ENCODE data around the gene PHF21B. TPM values are rescaled to one million over a fixed set of nuclear protein-coding genes. Genes with fewer than 3 reads are reported as not detected.
"Not testable (repeated sequence)": the region's sequence is repeated elsewhere in the genome, so short reads cannot be mapped to it uniquely, and the experiment has no call there.

PHF21B gene
- total RNA-seq, 1 donor from 2014 or later = not detected

- ATAC-seq = no peak
- DNase-seq (ENCODE audit: low spot score) = no peak
These were observed 45.7 kb downstream of the PHF21B start for GRCh38 chr22:44963832-44964721.

- DNase-seq (ENCODE audit: low spot score) = no peak
These were observed 46.9 kb downstream of the PHF21B start for GRCh38 chr22:44962741-44963454.

GRCh38 chr22:44961682-44962081, 48.1 kb downstream of the PHF21B start:
- DNase-seq (ENCODE audit: low spot score); ATAC-seq: not testable (repeated sequence)

More at GRCh38 chr22:44962741-44963454, 46.9 kb downstream of the PHF21B start:
- no peak for ATAC-seq

- no peak for DNase-seq (ENCODE audit: low spot score)
- ATAC-seq = no peak
These were observed 52.7 kb downstream of the PHF21B start for GRCh38 chr22:44956840-44957767.

GRCh38 chr22:44955102-44955501, 54.7 kb downstream of the PHF21B start:
- no peak for ATAC-seq
- no peak for DNase-seq (ENCODE audit: low spot score)

- no peak for DNase-seq (ENCODE audit: low spot score)
- no peak for ATAC-seq
These were observed 55.7 kb downstream of the PHF21B start for GRCh38 chr22:44954149-44954548.

- no peak for ATAC-seq
- DNase-seq (ENCODE audit: low spot score) = no peak
These were observed 56.7 kb downstream of the PHF21B start for GRCh38 chr22:44952863-44953746.

- DNase-seq (ENCODE audit: low spot score) = no peak
- ATAC-seq = no peak
These were observed 58.3 kb downstream of the PHF21B start for GRCh38 chr22:44951510-44951816.

- ATAC-seq (no peak), DNase-seq (ENCODE audit: low spot score) (no peak)
These were observed 58.8 kb downstream of the PHF21B start for GRCh38 chr22:44950806-44951509.

- DNase-seq (ENCODE audit: low spot score) = no peak
These were observed 62.0 kb downstream of the PHF21B start for GRCh38 chr22:44947846-44948245.

GRCh38 chr22:44947049-44947448, 62.8 kb downstream of the PHF21B start:
- ATAC-seq (no peak), DNase-seq (ENCODE audit: low spot score) (no peak)

More at GRCh38 chr22:44947846-44948245, 62.0 kb downstream of the PHF21B start:
- ATAC-seq = no peak

- no peak for DNase-seq (ENCODE audit: low spot score)
- ATAC-seq = no peak
These were observed 64.8 kb downstream of the PHF21B start for GRCh38 chr22:44944883-44945601.

- DNase-seq (ENCODE audit: low spot score) = no peak
- no peak for ATAC-seq
These were observed 66.0 kb downstream of the PHF21B start for GRCh38 chr22:44943701-44944324.

- ATAC-seq (no peak), DNase-seq (ENCODE audit: low spot score) (no peak)
These were observed 66.7 kb downstream of the PHF21B start for GRCh38 chr22:44942979-44943700.

- DNase-seq (ENCODE audit: low spot score) (no peak), ATAC-seq (no peak)
These were observed 67.7 kb downstream of the PHF21B start for GRCh38 chr22:44942056-44942455.

GRCh38 chr22:44941207-44941606, 68.6 kb downstream of the PHF21B start:
- DNase-seq (ENCODE audit: low spot score) = no peak
- no peak for ATAC-seq

GRCh38 chr22:44940130-44940529, 69.7 kb downstream of the PHF21B start:
- ATAC-seq (no peak), DNase-seq (ENCODE audit: low spot score) (no peak)

- no peak for ATAC-seq
- DNase-seq (ENCODE audit: low spot score) = no peak
These were observed 70.4 kb downstream of the PHF21B start for GRCh38 chr22:44939451-44939850.

Measured in left lobe of liver (tissue), 2 donors.